HG03097 (cell line): Measurements from ENCODE around the gene CLDN2.
"Not testable (repeated sequence)": the region's sequence is repeated elsewhere in the genome, so short reads cannot be mapped to it uniquely, and the experiment has no call there.

ENCODE experiments used
- ATAC-seq: cut with Tn5 transposase; IDR thresholded peaks from one replicate; pipeline ENCODE4 v1.9.1; 2021; ENCODE audit not compliant: unreplicated experiment, low FRiP score

The CLDN2 gene, protein sequence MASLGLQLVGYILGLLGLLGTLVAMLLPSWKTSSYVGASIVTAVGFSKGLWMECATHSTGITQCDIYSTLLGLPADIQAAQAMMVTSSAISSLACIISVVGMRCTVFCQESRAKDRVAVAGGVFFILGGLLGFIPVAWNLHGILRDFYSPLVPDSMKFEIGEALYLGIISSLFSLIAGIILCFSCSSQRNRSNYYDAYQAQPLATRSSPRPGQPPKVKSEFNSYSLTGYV

DNA sequence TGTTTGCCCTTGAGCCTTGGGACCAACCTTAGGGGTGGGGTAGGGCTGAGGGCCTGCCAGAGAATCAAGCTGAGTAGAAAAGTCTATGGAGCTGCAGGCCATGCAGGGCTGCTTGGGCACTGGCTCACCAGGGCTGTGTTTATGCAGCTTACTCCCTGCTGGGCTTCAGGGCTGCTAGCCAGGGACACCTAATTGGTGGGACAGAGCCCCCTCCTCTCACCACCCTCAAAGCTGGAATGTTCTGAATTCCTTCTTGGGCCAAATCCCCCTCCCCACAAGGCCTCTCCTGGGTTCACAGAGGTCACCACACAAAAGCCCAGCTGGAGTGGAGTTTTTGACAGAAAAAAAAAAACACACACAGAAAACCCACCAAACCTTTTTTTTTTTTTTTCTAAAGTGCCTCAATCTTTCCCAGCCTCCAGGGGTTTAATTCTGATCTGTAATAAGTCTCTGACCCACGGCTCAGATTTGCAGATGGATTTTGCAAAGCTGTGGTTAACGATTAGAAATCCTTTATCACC, at the start of gene CLDN2:
Gene CLDN2 (plus strand): TSS at position 471 of the 521 bp plus-strand sequence. CDS start 7,827 bp downstream, outside the sequence.
- ATAC-seq = no peak

DNA sequence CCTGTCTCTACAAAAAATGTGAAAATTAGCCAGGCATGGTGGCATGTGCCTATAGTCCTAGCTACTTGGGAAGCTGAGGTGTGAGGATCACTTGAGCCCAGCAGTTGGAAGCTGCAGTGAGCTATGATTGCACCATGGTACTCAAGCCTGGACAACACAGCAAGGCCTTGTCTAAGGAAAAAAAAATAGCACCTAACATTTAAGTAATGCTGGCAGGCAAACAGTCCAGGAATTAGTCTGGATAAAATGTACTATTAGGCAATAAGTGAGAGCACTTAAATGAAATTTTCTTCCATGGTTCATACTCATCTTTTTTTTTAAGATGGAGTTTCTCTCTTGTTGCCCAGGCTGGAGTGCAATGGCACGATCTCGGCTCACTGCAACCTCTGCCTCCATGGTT, 47.4 kb upstream of the CLDN2 start:
- not testable (repeated sequence) for ATAC-seq

DNA sequence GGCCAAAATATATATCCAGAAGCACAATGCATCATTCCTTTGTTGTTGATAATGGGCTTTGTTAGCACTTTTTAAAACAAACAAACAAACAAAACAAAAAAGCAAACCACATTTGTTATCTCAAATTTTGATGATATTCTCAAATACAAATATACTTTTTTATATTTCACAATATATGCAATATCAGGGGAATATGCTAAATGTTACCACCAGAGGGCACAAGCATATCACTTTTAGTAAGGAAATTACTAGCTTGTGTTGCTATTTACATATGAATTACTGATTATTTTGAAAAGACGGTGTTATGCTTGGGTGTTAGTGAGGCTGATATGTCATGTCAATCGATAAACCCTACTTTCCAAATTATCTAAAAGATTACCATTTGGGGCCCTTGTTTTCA, 46.1 kb upstream of the CLDN2 start:
- ATAC-seq = no peak

DNA sequence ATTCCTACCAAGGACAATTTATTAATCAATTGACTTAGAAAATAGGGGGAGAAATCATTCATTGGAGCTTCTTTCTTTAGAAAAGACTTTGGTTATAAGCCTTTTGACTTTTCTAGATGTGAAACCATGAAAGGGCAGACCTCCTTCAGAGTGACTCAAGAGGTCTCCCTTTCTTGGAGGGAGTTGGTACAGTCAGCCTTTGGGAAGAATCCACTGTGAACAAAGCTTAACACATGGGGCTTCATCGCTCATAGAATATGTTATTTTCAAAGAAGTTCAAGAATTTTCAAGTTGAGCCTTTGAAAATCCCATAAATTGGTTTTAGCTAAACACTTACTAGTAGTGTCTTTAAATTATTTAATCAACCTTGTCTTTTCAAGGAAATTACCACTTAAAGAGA, 45.1 kb upstream of the CLDN2 start:
- ATAC-seq = no peak

DNA sequence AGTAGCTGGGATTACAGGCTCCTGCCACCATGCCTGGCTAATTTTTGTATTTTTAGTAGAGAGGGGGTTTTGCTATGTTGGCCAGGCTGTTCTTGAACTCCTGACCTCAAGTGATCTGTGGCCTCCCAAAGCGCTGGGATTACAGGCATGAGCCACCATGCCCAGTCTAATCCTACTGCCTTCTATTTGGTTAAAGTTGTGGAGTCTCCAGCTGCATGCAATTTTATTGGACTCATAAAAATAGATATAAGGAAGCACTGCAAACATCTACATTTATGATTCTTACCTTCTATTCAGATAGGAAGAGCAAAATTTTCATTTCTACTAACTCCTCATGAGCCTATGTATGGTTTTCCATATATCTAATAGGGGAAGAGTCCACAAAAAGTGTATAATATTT, 30.7 kb upstream of the CLDN2 start:
- no peak for ATAC-seq

DNA sequence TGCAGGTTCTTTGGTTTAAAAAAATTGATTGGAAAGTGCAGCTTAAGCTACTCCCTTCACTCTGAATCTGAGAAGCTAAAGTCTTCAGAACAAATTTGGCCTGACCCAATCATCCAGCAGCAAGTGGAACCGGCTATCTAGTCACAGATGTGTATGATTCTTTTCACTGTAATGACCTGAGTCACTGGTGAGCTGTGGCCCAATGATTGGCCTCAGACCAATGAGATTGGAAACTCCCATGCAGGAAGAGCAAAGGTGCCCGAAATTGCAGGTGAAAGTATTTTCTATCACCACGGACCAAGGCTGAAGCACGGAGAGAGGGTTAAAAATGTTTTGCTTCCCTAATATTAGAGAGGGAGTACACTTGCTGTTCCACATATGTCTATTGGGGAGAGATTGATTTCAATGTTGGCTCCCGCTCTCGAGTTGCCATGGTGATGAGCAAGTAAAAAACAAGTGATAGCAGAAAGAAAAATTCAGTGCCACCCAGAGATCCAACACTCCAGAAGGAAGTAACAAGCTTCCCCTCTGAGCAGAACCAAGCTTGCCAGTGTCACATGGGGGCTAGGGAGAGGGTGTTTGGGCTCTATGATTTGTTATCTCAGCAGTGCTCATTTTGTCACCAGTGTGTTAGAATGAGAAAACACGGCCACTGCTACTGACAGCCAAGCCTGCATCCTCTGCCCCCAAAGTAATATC, 28.3 kb upstream of the CLDN2 start:
- no peak for ATAC-seq

DNA sequence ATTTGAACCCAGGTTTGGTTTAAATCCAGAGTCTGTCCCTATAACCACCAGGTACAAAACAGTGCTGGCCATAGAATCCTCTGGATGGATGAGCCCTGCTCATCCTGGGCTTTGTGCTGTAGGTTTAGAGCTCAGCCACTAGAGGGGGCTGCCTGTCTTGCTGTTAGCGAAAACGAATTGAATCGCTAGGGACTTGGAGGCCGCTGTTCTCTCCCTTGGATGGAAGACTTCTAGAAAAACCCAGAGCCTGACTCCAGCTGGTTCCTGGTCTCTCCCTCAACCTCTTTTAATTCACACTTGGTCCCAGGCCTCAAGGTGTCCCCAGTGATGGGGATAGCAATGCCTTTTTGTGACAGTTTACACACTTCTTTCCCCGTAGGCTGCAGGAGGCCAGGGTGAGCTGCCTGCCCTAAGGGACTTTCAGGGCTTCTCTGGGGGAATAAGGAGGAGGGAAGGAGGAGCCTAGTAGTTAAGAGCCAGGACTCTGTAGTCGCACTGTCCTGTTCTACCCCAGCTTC, 25.8 kb upstream of the CLDN2 start:
- ATAC-seq = no peak

DNA sequence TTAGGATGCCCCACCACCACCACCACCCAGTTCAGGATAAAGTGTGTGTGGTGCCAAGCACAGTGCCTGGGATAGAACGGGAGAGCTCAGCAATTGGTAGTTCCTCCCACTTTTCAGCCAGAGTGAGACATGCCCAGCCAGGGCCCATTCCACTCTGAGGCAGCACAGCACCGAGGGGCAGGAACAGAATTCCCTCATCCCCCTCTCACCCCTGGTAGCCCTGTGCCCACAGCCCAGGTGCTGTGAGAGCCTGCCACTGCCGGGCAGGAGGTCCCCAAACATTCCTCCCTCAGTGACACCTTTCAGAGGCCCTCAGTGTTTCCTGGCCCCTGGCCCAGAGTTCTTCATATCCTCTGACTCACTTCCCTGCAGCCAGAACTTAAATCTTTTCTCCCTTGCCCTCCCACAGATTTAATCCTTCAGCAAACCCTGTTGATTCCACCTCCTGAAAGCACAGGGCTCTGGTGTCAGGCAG, 25.2 kb upstream of the CLDN2 start:
- no peak for ATAC-seq

DNA sequence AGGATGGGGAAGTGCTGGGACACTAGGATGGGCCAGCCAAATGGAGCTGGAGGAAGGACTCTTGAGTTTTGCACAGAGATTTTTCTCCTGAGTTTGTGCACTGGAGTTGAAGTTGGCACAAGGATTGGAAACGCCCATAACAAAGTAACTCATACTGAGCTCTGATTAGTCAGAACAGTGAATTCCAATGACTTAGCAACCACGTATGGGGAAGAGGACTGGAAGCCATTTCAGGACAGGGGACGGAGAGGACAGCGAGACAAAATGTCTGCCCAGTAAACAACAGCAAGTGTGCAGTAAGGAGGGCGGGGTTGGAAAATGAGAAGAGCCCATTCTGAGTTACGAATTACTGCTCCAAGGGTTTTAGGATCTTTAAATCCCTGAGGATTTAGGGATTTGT, 22.9 kb upstream of the CLDN2 start:
- ATAC-seq = no peak

DNA sequence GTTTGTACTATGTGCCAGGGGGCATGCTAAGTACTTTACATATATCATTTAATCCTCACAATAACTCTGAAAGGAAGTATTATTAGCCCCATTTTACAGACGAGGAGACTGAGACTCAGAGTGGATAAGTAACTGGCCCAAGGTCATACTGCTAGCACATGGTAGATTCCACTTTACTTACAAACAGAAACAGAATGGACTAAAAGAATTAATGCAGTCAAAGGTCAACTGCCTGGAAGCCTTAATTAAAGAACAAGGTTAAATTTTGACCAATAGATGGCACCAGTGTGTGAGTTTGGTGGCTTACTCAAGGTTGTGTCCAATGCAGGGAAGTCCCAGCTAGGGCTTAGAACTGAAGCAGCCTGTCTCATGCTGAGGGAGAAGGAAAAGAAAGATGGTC, 21.7 kb upstream of the CLDN2 start:
- ATAC-seq = peak; percentile 56

DNA sequence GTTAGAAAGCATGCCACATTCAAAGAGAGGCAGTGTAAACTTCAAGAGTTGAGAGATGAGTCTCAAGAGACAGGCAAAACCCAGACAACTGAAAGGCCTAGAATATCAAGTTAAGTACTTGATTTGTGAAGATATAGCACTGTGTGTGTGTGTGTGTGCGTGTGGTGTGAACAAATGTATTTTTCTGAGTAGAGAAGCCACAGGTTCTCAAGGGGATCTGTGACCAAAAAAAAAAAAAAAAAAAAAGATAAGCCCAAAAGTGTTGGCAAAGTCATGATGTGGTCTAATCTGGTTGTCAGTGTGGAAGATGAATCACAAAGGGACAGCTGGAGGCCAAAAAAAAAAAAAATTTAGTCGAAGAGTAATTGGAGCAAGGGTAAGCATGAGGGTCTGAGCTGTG, 20.9 kb upstream of the CLDN2 start:
- no peak for ATAC-seq

DNA sequence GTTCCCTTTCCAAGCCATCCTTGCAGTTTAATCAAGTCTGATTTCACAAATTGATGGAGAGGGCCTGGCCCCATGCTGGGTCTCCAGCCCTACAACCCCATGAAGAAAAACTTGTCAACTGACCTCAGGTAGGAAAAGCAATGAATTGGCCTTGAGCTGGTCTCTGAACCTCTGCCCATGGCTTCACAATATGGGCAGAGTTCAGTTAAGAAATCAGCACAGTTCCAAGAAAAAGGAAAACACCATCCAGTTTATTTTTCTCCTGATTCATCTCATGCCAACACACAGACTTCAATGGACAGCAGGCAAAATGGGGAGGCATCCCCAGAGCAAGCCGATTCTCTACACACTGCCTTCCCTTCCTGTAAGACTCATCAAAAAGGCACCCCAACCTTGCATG, 20.4 kb upstream of the CLDN2 start:
- no peak for ATAC-seq

DNA sequence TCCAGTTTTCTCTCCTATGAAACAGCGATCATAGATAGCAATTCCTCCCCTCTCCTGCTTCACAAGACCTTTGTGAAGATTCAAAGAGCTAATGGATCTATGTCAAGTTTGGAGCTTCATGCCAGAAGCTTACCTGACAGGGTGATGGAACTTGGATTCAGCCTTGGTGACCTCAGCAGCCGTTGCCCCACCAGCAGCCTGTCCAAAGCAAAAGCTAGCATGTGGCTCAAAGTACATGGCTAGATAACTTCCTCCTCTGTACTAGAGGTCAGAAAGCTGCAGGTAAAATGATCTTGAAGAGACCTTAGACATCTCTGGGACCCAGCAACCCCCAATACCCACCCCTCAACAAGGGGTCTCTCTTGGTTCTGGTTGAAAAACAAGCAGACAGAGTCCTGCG, 18.9 kb upstream of the CLDN2 start:
- ATAC-seq = no peak

DNA sequence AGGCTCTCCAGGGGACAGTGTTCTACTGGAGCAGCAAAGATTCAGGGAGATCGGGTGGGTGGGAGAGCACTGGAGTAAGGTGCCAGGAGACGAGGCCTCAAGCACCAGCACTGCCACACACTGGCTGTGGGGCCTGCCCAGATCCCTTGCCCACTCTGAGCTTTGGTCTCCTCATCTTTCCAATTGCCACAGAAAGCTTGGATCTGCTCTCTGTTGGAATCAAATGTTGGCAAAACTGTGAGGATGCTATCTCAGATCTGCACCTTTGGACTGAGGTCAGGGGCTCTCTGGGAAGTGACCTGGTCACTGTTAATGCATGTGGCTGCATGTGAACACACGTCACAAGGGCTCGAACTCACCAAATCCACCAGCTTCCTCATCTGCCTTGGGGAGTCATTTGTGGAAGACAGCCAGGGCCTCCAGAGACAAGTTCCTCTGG, 18.4 kb upstream of the CLDN2 start:
- ATAC-seq = no peak

DNA sequence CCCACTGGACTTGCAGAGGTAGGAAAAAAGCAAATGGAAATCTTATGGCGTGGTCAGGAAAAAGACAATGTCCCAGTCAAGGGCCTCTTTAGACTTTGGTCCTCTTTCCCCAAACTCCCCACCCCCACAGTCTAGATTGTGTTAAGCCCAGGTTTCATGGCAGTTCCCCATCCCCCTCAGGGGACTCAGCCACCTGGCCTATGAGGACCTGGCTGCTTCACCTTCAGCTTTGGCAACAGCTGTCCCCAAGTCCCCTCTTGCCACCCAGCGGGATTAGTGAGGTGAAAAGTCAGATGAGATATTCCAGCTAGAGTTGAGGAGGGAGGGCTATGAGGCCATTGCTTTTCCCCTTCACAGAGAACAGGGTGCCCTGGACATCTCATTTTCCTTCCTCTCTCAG, 17.5 kb upstream of the CLDN2 start:
- ATAC-seq = no peak

DNA sequence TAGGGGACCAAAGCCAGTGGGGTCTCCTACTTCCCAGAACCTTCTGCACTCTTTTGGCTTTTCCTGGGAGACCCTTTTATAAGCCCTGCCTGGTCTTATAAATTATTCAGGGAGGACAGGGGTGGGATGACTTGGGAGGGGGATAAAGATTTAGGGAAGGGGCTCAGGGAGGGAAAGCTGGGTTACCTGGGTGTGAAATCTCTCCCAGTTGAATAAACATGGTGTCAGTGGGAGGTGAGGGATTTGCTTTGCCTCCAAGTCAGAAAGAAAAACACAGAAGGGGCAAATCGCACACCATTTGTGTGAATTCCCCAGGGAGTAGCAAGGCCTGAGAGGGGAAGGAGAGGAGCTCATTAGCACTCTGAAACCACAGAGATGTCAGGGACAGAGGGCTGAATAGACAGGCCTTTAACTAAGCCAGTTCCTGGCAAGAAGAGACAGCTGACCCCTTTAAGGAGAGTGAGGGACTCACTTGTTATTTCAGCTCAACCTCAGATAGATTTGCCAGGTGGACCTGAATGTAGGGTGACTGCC, 16.8 kb upstream of the CLDN2 start, which contains the start of gene RIPPLY1:
Gene RIPPLY1 (minus strand): TSS at position 51 of the 534 bp plus-strand sequence. CDS start 54 bp downstream, outside the sequence.
- no peak for ATAC-seq

DNA sequence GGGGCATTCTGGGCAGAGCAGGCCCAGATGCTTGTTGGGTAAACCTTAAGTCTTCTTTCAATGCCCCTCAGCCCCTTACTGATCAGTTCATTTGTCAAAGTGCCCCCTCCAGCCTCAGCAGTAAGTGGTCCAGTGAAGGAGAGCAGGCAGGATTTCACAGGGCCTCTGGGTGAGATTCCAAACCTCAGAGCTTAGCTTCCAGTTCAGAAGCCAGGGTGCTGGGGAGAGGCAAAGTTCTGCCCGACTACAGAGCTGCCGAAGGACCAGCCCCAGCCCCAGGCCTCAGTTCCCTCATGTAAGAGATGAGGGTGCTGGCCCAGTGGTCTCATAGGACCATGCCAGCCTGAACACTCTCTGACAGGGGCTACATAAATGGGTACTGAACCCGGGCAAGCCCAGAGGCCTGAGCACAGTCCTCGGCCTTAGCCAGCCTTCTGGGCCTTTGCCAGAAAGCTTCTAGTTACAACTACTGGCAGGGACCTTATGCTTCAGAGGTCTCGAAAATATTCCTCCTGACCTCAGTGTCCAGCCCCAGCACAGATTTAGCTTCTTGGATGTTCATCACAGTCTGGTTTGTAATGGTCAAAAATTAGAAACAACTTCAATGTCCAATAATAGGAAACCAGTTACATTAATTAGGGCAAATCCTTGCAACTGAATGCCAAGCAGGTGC, 16.2 kb upstream of the CLDN2 start:
- ATAC-seq = no peak

DNA sequence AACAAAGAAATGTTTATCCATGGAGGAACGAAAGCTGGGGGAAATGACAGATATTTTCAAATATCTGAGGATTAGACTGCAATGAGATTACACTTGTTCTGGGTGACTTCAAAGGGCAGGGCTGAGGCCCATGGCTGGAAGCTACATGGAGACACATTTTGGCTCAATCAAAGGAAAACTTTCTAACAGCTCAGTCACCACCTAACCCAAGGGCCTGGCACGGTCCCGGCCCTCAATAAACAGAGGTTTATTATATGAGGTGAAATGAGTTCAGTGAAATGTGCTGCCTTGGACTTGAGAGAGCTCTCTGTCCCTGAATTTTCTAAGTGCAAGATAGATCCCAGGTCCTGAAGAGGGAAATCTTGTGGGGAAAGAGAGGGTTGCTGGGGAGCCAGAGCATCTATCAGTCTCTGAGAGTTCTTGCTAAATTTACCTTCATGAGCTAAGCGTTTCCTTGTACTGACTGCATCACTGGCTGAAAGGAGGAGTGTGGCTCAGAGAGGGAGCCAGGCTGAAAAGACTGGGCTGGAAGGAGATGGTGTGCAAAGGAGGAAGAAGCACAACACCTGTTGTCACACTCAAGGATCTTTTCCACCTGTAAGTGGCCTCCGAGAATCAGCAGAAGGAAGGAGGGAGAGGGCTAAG, 15.0 kb upstream of the CLDN2 start:
- no peak for ATAC-seq

DNA sequence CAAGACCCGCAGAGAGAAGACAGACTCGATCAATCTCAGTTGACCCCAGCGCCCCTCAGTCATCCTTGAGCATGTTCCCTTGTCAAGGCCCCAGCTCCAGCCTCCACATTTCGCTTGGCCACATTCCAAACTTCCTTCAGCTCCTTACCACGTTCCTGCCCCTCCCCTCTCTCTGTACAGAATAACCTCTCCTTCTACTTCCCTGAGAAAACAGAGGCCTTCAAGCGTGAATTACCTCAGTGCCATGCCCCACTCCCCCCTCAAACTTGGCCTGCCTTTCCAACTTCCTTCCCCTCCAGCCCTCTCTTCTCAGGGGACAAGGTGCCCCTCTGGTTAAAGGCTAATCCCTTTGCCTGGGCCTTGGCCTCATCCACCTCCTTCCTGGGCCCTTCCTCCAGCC, 13.8 kb upstream of the CLDN2 start:
- no peak for ATAC-seq

DNA sequence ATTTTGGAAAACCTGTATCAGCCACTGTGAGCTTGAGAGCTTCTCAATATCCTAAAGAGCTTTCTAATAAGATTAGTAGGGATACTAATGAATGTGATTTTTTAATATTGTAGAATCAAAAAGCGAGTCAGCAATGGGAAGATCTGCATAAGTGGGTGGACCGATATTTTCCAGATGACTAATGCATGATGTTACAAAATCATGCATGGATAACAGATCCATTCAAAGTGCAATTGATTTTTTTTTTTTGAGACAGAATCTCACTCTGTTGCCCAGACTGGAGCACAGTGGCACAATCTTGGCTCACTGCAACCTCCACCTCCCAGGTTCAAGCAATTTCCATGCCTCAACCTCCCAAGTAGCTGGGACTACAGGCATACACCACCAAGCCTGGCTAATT, 7.3 kb upstream of the CLDN2 start:
- ATAC-seq = no peak
